Measurements from ENCODE around the gene SOST.

GRCh38 chr17:43717913-43718312, 40.7 kb downstream of the SOST start:
- TF ChIP-seq CTCF (IDR thresholded peaks at IDR 0.05), result no peak
- TF ChIP-seq POLR2A (IDR thresholded peaks at IDR 0.05), result no peak

Data from esophagus squamous epithelium (tissue), 4 donors.